ELF-1 (cell line): ENCODE data around the gene RABL3.
"Not testable (repeated sequence)": the region's sequence is repeated elsewhere in the genome, so short reads cannot be mapped to it uniquely, and the experiment has no call there.

ENCODE experiments used
- DNase-seq: peaks from one replicate; pipeline ENCODE4 v3.0.0-alpha.2; 2016; ENCODE audit warnings: low read depth, low spot score

RABL3 gene, protein sequence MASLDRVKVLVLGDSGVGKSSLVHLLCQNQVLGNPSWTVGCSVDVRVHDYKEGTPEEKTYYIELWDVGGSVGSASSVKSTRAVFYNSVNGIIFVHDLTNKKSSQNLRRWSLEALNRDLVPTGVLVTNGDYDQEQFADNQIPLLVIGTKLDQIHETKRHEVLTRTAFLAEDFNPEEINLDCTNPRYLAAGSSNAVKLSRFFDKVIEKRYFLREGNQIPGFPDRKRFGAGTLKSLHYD

DNA sequence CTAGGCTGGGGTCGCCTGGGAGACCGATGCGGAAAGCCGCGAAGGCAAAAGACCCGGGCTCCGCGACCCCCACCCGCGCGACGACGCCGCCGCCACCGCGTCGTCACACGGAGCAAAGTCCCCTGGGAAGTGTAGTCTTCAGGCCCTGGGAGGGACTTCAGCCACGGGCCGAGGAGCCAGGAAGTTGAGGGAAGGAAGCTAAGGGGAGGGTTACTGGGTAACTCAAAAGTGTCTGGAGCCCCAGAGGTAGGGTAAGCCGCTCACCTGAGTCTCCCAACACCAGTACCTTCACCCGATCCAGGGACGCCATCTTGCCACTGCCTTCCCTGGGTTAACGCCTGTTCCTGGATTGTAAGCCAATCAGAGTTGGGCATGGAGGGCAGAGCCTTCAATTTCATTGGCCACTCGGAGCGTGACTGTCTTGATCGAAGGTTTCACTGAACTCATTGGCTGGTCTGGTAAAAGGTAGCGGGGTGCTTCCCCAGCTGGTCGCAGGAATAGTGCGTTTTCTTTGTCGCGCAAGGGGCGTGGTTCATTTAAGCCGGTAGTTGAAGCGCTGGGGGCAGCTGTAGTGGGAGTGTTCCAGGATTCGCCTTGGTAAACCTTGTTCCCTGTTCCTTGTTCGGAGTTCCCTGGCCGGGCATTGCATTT lies at the start of gene RABL3, which contains the start of gene GTF2E1:
TSS of gene RABL3 (minus strand) at position 319 of the 651 bp plus-strand sequence. CDS start at position 310, 9 bp downstream.
TSS of gene GTF2E1 (plus strand) at position 547 of the 651 bp plus-strand sequence. CDS start 7,809 bp downstream, outside the sequence.
- peak; percentile 100 for DNase-seq

DNA sequence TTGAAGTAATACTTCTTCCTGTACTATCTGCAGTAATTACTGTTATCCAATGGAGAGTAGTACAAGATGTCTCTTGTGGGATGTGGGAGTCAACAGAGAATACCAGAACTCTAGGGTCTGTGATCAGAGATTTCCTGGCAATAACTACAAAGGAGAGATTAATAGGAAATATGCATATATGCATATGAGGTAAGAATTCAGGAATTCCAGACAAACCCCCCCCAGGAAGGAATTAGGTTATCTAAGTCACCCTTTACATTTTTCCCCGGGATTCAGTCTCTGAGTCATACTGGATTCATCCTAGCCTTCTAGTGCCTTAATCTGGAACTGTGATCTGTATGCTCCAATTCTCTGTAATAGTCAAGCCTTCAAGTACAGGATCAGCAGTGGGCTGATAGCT lies 49.6 kb upstream of the RABL3 start:
- DNase-seq = no peak

DNA sequence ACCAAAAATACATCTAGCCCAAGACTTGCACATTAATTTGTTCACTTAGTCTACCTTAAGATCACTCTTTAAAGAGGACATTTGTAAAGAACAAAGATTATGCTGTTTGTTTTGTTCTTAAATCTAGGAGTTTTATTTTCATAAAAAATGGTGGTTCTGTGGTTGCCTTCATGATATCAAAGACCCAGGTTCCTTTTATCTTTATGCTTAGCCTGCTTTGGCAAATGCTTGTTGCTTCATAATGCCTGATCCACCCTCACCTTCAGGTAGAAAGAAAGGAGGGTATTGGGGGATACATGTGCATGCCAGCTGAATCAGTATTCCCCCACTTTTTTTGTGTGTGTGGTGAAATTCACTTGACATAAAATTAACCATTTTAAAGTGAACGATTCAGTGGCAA lies 48.7 kb upstream of the RABL3 start:
- no peak for DNase-seq

DNA sequence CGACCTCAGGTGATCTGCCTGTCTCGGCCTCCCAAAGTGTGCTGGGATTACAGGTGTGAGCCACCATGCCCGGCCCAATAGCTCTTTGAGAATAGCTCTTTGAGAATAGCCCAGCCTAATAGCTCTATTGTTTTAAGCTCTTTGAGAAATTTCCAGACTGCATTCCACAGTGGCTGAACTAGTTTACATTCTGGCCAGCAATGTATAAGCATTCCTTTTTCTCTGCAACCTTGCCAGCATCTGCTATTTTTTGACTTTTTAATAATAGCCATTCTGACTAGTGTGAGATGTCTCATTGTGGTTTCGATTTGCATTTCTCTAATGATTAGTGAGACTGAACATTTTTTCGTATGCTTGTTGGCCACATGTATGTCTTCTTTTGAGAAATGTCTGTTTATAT lies 43.5 kb upstream of the RABL3 start:
- DNase-seq = not testable (repeated sequence)

DNA sequence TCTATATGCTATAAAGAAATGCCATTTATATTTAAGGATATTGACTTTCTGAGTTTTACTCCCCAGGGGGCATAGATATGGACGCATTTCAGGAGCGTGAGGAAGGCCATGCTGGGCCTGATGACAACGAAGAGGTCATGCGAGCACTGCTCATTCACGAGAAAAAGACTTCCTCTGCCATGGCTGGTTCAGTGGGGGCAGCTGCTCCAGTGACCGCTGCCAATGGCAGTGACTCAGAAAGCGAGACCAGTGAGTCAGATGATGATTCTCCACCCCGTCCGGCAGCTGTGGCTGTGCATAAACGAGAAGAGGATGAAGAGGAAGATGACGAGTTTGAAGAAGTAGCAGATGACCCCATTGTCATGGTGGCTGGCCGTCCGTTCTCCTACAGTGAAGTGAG lies 38.7 kb upstream of the RABL3 start:
- DNase-seq = no peak

DNA sequence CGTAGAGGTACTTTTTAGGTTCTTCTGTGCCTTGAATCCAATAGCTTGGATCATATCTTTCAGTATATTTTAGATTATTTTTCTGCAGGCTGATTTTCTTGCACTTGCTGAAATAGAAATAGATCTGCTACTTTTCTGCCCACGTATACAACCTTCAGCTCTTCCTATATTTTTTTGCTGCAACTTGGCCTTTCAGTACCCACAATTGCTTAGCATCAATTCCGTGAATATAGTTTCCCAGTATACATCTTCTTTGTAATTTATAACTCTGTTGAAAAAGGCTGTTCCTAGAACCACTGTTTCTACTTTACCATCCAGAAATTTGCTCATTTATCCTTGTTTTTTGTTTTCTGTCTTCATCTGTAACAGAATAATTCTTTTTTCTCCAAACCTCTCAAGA lies 36.5 kb upstream of the RABL3 start:
- no peak for DNase-seq

DNA sequence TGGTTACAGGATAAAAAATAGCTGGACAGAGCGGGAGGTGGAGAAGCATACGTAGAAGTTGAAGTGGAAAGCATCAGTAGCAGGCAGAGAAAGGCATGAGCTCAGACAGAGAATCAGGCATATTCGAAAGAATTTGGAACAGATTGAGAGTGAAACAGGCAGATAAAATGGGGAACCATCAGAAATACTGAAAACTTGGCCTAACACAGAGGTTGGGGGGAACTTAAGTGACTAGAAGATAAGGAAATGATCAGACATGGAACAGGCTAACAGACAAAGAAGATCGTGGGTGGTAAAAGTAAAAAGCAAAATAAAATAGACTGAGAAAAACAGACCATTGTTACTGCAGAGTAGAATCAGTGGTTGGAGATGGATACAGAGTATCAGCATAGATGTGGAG lies 33.1 kb upstream of the RABL3 start:
- DNase-seq = no peak

DNA sequence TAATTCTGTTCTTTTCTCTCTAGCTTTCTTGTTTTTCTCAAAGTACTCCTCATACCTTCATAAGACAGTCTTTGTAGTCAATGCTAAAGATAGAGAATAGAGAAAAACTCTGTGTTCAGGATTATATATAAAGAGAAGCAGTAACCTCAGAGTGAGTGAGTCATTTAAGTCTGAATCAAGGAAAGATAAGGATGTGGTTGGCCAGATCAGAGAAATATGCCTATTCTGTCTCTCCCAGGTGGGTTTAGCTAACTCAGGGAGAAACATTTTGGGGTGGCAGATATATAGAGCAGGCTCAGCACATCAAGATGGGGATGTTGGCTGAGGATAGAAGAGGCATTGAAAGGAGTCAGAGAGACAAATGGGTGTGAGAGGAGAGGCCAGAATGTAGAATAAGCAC lies 31.6 kb upstream of the RABL3 start:
- no peak for DNase-seq

DNA sequence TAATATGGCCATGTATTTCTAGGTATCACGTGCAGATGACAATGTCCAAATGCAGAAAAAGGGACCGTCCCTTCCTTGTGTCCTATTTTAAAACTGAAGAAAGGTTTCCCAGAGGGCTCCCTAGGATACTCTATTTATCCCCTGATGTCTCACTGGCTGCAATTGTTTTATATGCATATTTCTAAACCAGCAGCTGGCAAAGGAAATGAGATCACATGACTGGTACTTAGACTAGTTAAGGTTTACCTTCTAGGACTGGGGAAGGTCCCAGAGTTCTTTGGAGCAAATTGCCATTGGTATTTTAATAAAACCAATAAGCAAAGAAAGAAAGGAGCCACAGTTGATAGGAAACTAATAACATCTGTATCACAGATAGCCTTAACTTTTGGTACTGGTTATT lies 29.8 kb upstream of the RABL3 start:
- DNase-seq = no peak

DNA sequence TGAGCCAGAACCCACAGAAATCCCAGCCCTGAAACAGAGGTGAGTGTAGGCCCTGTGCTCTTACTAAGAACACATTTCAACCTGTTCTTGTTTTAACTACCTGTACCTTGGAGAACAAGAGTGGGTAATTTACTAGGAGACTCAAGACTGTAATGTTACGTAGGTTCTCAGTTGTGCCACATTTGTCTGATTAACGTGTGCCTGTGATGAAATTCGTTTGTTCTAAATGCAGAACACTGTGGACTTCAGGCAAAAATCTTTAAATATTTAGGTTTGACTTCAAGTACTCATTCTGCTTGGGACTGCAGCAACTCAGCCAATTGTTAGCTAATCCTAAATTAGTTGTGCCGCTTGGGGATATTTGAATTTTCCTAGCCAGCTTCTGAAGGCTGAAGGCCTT lies 28.6 kb upstream of the RABL3 start:
- DNase-seq = no peak

DNA sequence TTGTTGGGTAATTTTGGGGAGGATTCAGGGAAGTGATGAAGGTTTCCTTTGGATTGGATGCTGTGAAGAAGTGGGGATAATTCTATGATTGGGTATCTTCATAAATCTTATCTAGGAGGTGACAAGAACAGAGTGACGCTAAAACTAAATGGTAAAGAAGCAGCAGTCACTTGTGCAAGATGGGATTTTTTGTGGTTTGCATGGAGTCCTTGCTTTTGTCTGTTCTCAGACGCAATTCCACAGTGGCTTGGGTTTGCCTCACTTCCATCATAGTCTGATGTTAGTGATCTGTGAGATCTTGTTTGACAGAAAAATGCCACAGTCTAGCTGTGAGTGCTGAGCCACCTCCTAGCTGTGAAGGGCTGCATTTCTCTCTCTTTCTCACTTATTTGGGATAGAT lies 27.1 kb upstream of the RABL3 start:
- no peak for DNase-seq

DNA sequence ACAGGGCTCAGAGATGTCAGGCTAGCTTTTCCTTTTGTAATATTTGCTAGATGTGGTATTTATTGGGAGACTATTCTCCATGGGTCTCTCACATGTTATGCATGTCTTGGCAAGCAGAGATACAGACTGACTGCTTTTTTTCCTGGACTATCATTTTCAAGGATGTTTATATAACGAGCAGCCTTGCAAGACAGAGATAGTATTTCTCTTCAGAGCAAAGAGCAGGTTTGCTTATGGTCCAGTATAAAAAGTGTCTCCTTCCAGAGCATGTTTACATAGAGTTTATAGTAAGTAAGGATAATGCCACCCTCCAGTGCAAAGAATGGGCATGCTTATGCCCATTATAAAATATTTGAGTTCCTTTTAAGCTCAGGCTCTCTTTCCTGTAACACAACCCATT lies 24.8 kb upstream of the RABL3 start:
- no peak for DNase-seq

DNA sequence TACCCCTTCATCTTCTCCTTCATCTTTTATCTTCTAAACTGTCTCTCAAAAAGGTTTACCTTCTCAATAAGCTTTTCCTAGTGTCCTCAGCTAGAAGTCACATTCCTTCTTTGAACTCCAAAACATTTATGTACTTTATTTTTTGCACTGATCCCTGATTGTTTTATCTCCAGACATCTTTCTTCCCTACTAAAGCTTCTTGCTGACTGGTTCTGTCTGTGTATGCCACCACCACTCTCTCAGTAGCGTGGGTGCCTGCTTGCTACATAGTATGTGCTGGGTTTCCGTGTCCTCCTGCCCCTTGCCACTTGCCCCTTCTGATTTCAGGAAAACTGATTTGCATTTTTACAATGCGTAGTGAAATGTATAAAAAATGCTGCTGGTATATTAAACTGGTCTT lies 24.3 kb upstream of the RABL3 start:
- no peak for DNase-seq

DNA sequence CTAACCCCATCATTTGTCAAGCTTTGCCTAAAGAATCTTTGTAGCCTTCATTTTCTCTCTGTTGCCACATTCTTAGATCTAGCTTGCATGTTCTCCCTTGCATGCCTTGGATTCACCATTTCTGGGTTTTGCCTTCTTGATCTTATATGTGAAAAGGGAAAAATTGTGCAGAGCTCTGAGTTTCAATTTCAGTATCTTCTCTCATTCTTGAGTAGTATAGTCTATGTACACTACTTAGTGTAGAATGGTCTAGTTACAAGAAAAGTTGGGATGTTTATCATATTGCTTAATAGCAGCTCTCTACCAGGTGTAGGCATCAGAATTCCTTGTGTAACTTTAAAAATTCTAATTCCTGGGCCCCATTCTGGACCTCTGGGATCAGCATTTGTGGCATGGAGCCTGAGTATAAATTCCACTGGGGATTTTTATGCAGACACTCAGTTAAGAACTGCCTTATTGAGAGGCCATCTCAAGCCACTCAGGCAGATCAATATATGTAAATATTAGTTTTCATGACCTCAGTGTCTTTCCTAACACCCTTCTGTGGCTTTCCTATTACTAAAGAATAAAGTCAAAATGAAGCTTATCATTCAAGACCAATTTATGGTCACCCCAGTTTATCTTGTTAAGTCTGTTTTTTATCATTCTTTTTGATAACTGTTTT lies 23.6 kb upstream of the RABL3 start:
- no peak for DNase-seq

DNA sequence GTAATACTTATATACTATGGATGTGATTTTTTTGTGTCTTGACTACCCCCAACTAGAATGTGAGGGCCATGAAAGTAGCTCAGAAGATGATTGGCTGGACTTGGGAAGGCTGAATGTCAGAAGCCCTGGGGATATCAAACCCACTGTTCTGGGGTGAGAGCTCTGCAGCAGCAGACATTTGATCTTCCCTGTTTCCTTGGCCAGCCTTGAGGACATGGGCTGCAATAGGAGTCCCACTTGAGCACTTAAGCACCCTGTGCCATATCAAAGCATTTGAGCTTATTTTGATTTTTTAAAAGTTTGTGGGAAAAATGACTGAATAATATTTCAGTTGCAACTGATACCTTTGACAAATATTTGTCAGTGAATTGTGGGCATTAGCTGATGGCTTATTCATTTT lies 21.9 kb upstream of the RABL3 start:
- DNase-seq = peak; percentile 57

DNA sequence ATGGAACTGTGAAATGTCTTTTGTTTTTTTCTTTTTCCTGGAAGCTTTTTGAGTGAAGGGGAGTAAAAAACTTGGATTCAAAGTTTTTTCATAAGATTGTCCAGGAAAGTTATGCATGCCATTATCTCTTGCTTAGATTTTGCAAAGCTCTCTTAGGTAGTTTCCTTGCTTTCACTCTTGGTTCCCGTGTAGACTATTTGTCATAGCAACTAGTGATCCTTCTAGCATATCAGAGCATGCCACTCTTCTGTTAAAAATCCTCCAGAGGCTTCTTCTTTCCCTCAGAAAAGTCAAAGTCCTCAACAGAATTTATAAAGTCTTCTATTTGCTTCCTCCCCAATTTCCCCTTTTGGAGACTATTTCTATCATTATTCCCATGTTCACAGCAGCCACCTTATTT lies 21.3 kb upstream of the RABL3 start:
- no peak for DNase-seq

DNA sequence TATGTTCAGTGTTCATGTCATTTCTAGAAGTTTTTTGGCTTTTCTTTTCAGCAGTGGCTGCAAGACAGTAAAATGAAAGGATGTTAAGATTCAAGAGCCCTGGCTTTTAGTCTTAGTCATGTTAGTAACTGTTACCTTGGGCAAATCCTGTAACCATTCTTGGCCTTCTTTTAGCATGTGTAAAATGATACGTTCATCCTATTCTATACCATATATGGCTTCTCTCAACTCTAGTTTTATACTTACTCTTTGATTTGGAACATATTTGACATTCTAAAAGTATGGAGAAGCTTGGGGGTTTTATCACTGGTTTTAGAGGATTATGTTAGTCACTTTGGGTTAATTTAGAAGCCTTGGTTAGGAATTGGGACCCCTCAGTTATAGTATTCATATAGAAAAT lies 20.3 kb upstream of the RABL3 start:
- DNase-seq = no peak

DNA sequence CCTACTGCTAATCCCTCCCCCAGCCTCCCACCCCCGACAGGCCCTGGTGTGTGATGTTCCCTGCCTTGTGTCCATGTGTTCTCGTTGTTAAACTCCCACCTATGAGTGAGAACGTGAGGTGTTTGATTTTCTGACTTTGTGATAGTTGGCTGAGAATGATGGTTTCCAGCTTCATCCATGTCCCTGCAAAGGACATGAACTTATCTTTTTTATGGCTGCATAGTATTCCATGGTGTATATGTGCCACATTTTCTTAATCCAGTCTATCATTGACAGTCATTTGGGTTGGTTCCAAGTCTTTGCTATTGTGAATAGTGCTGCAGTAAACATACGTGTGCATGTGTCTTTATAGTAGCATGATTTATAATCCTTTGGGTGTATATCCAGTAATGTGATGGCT lies 16.2 kb upstream of the RABL3 start:
- not testable (repeated sequence) for DNase-seq

DNA sequence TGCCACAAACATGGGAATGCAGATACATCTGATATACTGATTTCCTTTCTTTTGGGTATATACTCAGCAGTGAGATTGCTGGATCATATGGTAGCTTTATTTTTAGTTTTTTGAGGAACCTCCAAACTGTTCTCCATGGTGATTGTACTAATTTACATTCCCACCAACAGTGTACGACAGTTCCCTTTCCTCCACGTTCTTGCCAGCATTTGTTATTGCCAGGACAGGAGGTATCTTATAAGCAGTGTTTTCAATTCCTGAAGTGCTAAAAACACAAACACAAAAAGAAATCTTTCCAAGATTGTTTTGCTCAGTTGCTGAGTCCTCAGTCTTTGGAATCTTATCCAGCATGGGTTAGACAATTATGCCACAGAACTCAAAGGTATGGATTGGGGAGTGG lies 13.7 kb upstream of the RABL3 start:
- DNase-seq = no peak

DNA sequence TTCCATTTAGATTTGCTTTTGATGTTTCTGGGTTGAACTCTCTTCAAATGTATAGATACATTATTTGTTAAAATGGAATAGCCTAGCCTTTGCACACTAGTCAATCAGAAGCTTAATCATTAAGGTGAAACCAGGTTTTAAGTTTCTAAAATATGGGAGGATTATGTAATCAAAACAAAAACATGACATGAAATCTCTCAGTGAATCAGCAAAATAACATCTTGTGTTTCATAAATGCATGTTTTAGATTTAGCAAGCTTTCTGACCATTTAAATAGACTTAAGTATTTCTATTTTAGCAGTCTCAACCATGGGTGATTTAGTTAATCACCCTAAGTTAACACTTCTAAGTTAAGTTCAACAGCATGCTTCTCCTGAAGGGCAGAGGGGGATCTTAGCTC lies 11.5 kb upstream of the RABL3 start:
- no peak for DNase-seq

DNA sequence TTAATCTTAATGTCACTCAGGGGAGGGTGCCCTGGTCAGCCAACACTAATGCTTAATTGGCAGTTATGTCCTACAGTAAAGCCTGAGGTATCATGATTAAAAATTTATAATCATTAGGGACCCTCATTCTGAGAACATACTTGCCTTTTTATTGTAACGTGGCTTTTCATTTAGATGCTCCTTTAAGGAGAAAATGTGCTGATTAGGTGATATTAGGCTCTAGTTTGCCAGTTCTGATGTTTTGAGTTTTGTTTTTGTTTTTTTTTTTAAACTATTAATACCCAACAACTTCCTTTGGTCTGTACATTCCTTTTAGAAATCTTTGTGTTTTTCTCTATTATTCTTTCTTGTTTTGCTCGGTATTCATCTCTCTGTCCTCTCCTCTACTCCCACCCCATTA lies 10.5 kb upstream of the RABL3 start:
- DNase-seq = no peak

DNA sequence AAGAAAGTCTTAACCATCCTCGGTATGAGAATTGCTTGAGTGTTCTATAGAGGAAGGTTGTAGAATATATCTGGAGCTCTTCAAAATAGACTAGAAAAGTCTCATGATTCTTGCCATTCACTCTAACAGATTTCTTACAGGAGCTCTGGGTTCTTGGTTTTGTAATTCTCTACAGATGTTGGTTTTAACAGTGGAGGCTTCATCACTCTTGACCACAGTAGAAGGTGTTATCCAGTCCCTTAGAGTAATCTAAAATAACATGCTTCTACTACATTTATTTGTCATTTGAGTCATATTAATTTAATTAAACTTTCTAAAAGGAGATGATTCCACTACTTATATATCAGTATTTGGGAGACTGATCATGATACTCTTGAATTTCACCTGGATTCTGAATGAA lies 9.9 kb upstream of the RABL3 start:
- no peak for DNase-seq

DNA sequence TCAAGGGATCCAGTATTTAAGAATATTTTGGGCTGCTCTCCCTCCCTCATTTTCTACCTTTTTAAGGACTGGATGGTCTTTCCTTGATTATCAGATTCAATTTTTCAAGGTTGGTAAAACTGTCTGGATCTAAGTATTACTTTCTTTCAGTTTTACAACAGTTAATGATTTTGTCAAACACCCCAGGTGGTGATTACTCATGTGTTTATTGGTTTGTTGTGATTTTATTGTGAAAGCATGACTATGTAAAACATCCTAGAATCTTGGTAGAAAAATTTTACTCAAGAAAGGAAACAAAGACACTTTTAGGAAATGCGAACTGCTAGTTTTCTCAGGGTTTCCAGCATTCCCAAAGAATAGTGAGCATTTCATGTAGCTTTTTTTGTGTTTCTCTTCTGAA lies 7.5 kb upstream of the RABL3 start:
- DNase-seq = no peak
